Measurements from ENCODE around the gene KLHL3.

KLHL3 gene

DNA sequence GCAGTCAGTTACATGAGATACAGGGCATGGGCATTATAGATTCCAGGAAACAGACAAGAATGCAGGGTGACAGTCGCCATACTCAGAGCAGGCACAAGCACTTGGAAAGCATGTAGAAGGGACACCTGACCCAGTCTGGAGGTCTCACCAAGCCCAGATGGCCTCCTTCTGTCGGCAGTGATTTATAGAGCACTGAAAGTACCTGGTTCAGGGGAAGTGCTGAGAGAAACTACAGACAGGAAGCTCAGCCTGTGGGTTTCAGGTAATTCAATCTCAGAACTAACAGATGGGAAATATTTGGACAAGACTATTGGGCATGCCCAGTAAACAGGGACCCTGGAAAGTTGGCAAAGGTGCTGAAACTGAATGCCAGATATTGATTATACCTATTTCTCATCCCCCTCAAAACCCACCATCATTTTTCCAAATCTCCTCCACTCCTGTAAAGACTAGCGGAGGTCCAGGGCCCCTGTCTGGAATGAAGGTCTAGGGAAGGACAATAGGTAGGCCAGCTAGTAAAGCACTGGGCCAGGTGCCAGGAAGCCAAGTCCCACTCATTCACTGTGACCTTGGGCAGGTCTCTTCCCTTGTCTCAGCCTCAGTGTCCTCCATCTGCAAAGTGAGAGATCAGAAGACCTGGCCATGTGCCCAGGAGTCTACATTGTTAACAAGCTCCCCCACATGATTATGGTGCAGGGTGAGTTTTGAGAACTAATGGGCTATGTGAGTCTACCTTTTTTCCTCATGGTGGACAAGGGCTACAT, 26.9 kb downstream of the KLHL3 start:
- DNase-seq (ENCODE audit: low read depth), result no peak

DNA sequence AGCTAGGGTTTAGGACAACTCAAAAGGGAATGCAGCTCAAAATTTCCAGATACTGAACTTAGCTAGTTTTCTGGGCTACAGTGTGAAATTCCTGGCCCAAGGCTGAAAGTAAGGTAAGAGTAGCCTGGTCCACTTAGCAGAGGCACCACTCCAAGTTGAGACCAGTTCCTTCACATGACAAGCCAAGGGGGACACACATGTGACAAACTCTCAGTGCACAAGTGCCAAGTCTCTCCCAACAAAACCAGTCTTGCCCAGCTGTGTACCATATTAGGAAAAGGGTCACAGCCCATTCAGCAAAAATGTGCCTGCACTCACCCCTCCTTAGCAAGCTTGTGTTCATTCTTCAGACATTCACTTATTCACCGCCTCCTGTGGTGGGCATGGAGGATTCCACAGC, 27.8 kb downstream of the KLHL3 start:
- DNase-seq (ENCODE audit: low read depth), result no peak

DNA sequence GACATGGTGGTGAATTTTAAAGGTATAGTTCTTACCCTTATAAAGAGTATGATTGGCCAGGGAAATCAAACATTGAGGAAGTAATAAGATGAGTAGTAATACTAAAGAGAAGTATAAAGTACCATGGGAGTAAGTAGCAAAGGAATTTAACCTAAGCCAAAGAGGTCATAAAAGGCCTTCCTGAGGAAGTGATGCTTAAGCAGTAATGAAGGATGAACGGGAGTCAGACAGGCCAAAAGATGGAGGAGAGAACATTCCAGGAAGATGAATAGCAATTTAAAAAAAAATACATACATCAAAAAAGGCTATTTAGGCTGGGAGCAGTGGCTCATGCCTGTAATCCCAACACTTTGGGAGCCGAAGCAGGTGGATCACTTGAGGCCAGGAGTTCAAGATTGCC, 29.0 kb downstream of the KLHL3 start:
- no peak for DNase-seq (ENCODE audit: low read depth)

DNA sequence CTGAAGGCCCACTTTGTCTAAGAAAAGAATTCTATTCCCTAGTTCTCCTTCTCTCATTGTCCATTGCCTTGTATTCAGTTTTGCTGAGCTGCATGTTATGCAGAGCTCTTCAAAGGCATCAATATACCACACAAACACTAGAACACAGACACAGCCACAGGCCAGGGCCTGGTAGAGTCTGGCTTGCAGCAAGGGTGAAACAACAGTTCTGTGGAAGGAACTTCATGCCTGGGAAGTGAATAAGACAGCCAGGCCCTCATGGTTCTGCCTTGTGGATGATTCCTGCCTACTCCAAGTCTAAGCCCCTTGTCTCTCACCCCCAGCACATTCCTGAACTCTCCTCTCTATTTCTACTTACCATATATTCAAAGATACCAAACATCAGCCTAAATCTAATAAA, 30.8 kb downstream of the KLHL3 start:
- no peak for DNase-seq (ENCODE audit: low read depth)

DNA sequence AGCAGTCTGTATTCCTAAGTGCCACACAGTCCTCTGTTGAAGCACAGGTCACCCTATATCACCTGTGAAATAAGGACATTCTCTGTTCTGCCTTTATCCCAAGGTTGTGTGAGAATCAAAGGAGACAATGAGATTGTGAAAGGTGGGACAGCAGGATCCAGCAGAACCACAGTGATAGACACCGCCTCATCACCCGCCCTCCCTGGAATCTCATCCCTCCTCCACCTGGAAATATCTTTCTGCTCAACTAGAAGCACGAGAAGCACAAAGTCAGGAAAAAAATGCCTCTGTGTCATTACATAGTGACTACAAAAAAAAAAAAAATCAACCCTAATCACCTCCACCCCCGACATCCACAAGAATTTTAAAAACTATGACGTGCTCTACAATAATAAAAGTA, 32.3 kb downstream of the KLHL3 start:
- DNase-seq (ENCODE audit: low read depth), result no peak

DNA sequence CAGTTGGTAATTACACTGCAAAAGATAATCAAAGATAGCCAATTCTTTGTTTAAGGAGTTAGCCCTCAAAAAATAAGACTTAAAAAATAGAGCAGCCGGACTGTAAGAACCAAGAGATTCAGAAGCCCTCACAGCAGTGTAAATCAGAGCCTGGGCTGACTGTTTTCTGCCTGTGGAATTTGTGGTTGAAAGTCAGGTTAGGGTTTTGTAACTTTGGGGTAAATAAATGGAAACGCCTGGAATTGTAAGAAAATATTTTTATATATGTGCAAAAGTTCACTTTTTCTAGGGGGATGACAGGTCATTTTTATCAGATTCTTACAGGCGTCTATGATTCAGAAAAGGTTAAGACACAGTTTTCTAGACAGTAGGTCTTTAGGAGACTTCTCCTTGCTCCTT, 35.6 kb downstream of the KLHL3 start:
- DNase-seq (ENCODE audit: low read depth), result no peak

DNA sequence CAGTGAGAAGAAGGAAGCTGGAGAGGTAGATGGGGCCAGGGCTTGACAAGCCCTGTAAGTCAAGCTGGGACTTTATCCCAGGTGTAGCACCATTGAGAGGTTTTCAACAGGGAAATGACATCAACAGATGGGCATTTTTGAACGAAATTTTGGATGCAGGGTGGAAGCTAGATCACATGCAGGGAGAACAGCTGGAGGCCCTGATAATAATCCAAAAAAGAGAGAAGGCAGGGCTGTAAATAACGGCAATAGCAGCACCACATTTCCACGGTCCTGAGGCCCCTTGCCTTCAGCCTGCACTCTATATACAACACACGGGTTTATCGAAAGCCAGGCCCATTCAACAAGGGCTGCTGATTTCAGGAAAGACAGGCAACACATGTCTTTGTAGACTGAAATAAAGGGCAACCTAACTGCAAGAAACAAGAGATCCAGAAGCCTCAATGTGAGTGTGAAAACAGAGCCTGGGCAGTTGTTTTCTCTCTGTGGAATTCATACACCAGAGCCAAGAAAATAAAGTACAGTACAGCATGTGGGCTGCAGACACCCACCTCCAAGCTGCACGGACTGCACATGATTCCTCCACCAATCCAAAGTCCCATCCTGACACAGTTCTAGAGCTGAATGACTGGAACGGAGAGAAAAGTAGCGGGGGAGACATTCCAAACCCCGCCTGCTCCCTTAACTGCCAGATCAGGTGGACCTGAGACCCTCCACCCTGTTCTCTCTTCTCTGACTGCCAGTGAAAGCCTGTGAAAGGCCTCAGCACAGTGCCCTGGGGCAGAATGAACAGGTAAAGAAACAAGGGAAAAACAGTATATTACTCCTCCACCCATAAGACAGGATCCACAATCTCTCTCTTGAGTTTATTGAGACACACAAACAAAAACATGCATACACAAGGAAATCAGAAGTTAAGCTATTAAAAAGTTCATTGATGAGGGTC, 36.3 kb downstream of the KLHL3 start:
- no peak for DNase-seq (ENCODE audit: low read depth)

DNA sequence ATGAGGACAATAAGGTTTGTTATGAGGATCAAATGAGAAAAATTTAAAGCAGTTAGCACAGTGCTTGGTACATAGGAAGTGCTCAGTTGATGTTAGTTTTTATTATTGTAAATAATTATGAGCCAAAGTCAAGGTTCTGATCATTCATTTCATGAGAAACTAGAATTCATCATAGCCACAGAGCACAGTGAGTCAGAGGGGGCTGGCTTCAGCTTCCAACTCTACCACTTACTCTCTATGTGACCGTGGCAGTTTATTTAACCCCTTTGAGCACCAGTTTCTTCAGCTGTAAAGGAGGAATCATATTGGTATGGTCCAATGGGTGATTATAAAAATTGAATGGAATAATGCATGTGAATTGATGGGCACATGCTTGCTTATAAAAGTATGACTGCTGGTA, 39.4 kb downstream of the KLHL3 start:
- no peak for DNase-seq (ENCODE audit: low read depth)

DNA sequence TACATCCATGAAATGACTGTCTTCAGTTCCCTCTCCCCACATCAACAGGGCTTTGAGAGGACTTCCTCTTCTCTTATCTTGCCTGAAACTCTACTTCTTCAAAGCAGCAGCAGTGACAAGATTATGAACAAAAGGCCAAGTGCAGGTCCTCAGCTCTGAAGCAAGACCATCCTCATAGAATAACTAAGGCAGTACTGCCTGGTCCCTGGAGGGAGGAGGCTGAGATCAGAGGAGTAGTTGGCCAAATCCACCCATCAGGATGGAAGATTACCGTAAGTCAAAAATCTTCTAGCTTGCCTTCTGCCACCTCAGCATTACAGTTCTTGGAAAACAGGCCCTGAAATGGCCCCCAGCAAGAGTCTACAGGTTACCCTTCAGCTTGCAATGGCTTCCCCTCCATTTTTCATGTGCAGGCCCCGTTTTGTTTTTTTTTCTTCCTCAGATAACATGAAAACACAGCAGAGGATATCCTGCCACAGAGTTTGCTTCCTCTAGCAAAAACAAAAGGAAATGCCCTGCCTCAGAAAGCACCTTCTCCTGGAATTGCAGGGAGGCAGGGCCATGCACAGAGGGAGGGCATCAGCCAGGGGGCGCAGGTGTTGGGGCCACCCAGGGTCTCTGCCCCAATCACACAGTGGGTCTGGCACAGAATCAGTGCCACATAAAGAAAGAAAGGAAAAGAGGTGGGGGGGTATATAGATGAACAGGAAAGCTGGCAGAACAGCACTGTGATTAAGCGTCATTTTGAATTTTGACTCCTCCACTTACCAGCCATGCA, 40.0 kb downstream of the KLHL3 start:
- DNase-seq (ENCODE audit: low read depth), result no peak

DNA sequence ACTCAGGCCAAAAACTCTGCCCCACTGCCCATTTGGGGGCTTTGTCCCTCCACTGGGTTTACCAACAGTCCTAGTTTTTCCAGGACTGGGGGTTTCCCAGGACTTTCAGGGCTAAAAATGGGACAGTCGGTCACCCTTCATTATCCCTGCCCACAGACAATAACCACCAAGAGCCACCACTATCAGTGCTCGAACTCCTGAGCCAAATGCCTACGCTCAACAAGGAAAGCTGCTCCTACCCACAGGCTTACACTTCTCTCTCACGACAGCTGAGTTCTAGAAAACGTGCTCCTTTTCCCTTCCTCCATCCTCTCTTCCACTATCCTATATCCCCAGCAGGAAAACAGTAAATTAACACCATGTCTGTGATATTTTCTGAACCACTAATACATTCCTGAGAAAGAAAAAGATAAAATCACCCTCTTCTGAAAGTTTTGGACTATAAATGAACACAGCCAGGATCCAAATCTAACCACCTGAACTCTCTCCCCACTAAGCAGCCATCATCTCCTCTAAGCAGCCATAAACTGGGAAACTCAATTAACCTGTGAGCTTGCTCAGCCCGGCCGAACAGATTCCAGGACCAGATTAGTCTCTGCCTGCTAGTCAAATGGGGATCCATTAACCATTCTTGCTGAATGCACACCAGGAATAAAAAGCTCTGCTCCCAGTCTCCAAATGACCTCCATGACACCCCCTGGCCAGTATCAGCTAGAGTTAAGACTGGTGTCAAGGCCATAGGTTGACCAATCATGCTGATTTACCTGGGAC, 41.8 kb downstream of the KLHL3 start:
- no peak for DNase-seq (ENCODE audit: low read depth)

DNA sequence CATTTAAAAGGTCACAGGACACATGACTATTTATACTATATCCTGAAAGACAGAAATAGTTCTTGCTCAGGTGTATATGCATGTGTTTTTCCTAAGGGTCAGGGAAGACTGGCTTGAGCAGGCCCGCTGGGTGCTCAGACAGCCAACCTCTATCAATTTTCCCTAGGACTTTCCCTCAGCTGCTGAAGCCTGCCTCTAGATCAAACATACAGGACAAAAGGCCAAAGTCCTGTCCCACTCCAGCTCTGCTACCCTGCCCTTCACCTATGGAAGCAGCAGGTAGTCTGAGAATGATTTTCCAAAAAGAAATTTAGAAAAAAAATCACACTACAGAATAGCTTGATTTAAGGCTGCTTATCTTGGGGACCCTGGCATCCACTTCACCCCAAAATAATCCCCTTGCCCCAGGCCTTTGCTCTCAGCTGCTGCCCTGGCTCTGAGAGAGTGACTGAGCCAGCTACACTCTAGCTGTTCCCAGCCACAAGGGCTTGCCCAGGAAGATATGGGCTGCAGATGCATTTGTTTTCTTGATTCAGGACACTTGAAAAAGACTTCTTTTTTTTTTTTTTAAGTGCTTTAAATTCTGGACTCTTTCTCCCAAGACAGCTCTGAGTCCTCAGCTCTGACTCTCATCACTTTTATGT, 42.5 kb downstream of the KLHL3 start:
- no peak for DNase-seq (ENCODE audit: low read depth)

DNA sequence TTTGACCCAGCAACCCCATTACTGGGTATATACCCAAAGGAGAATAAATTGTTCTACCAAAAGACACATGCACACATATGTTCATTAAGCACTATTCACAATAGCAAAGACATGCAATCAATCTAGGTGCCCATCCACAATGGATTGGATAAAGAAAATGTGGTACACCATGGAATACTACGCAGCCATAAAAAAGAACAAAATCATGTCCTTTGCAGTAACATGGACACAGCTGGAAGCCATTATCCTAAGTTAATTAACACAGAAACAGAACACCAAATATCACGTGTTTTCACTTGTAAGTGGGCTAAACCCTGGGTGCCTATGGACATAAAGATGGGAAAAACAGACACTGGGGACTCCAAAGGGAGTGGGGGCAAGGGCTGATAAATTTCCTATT, 46.6 kb downstream of the KLHL3 start:
- DNase-seq (ENCODE audit: low read depth), result no peak

DNA sequence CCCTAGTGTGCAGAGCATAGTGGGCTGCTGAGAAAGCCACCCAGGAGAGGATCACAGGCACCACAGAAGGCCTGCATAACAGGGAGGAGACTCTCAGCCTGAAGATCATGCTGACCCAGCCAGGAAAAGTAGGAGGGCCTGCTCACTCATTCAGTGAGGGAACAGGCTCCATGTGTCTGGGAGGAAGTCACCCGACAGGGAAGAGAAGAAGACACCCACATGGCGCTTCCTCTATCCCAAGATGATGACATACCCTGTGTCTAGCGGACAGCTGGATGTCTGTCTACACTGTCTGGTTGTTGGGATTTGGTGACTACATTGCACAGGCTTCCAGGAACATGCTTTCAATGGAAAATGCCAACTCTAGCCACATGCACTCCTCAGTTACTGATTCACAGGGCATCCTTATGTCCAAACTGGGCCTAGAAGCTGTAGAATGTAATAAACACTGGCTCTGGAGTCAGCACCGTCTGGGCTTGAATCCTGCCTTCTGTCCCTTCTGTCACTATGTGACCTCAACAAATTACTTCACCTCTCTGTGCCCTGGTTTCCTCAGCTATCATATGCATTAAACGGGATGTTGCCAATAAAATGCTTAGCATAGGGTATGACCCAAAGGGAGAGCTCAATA, 47.6 kb downstream of the KLHL3 start:
- DNase-seq (ENCODE audit: low read depth), result no peak

DNA sequence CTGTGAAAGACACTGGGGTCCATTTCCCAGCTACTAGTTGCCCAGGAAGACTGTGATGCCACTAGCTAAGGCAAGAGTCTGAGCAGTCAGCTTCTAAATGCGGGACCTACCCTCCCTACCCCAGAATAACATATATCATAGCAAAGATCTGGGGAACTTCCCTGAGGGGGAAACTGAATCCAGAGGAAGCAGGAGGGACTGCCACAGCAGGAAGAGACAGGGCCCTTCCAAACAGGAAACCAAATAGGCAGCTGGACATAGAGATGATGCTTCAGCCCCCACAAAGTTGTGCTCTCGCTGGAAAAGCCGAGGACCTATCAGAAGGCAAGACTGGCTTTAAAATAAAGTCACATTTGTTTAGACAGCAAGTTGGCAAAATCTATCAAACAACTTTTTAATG, 51.1 kb downstream of the KLHL3 start:
- no peak for DNase-seq (ENCODE audit: low read depth)

DNA sequence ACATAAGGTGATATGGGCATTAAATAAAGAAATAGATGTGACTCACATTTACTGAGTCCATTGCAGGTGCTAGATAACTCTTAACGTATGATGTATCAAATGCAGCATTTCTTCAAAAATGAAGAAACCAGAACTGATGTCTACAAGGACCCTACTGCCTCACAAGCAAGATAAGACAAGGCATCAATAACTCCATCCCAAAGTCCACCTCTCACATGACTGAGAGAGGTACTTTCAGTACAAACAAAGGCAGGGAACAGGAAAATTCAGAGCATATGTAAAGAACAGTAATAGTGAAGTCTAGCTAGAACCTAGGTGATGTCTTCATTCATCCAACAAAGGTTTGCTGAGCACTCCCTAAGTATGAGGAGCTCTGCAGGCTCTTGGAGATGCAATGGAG, 54.7 kb downstream of the KLHL3 start:
- DNase-seq (ENCODE audit: low read depth), result no peak

DNA sequence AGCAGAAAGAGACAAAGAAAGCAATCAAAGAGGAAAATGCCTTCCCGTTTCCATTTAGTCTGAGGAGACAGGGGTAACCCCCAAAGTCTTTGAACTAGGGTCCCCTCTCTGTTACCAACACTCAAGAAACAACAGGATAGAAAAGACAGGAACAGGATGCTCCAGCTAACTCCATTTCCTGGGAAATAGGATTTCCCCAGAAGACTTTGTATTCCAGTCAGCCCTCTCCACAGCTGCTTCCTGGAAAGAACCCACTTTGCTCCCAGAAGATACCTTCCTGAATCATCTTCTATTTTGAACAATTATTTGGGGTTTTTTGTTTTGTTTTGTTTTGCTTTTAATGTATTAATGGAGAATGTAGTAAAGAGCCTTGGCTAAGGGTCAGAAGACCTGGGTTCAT, 56.0 kb downstream of the KLHL3 start:
- DNase-seq (ENCODE audit: low read depth), result no peak

DNA sequence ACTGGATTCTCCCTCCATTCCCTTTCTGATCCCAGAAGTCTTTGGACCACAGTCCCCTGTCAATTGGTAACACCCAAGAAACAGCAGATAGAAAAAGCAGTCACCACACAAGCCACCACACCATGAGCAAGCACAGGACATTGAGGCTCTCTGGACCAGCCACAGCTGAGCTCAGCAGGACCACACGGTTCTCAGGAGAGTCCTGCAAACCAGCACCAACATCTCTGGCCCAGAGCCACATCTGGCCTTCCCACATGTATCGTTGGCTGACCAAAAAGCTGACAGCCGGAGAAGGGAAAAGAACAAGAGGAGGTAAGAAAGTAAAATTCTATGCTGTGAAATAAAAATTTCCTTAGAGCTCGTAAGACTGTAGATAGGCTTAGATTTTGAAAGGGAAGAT, 56.7 kb downstream of the KLHL3 start:
- DNase-seq (ENCODE audit: low read depth), result no peak

DNA sequence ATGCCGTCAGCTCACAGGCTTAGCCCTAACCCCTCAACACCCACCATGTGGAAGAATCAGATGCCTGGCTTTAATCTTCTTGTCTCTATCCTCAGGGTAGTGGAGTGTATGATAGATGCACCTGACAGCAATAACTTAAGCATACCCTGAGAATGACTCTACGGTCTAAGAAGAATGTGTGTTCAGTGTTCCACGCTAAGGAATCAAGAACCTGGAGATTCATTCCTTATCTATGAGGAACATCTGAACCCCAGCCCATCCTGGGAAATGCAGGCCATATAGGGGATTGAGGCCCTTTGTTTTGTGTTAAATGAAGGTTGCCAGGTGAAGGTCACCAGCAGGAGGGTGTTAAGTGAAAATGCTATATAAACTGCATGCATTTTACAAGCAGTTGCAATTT, 63.0 kb downstream of the KLHL3 start:
- no peak for DNase-seq (ENCODE audit: low read depth)

DNA sequence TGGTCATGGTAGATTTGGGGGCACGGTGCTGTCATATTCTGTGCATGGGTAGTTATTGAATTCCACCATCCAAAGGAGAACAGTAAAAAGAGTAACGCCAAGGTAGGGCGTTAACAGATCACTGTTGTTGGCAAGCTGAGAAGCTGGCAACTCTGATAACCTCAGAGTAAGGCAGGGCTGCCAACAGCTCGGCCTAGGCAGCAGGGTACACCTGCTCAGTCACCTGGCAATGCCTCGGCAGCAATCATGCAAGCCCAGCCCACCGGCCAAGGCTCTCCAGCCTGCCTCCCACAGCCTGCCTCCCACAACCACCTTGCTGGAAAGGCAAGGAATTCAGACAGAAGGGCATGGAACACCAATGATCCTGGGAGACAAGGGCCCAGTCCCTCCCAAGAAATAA, 63.9 kb downstream of the KLHL3 start:
- no peak for DNase-seq (ENCODE audit: low read depth)

DNA sequence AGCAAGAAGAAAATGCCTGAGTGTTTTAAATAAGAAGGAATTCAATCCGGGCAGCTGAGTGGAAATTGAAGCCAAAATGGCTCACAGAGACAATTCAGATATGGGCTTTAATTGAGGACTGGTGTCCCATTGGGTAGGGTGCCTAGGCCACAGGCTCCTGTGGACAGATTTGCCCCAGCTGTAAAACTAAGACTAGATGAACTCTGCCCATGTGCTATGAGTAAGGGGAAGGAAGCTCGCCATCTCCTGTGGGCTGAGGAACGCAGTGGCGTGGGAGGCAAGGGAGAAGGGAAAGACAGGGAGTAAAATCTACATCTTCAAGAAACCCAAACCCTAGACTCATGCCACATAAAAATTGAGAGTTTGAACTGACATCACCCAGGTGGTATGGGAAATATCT, 66.1 kb downstream of the KLHL3 start:
- no peak for DNase-seq (ENCODE audit: low read depth)

DNA sequence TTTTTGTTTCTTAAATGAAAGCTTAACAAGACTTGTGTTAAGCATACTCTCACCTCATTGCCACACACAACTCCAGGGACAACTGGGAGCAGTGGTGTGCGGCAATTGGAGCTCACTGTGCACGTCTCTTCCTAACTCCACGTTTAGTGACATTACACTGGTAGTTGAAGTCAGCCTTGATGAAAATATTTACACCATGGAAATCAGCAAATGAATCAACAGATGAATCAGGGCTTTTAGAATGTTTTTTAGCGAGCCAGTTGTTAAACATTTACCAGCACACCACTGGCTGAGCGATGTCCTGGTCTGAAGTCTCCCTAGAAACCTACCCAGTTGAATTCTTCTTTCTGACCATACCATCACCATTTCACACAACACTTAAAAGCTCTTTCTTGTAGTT, 67.3 kb downstream of the KLHL3 start:
- DNase-seq (ENCODE audit: low read depth), result no peak

All from fibroblast of the conjunctiva (primary cell).